Left renal cortex interstitium (tissue), 4 donors: Measurements from ENCODE around the gene FRMD1. TPM values are rescaled to one million over a fixed set of nuclear protein-coding genes. Genes with fewer than 3 reads are reported as not detected.

Source experiments
- DNase-seq, 4 donors: peaks; one replicate each; pipeline ENCODE4 v3.0.0-alpha.2; 2013; ENCODE audit warnings: low read depth in 4 of 4, low spot score in 2 of 4, missing footprints in 1 of 4
- polyA plus RNA-seq, 4 donors: library from polyadenylated mRNA; unstranded; fragments of 120-200 nt; gene quantifications; one replicate each; pipeline ENCODE4 v1.2.1, GENCODE V29; 2013; ENCODE audit not compliant: insufficient read length in 4 of 4

The FRMD1 gene
- polyA plus RNA-seq, 4 donors: 12.2 to 30.9 (median 20.0) TPM

- DNase-seq: no peak
These were observed 64.0 kb downstream of the FRMD1 start for GRCh38 chr6:168015009-168015408.

GRCh38 chr6:168014428-168014827 lies 64.6 kb downstream of the FRMD1 start:
- DNase-seq: no peak

- no peak for DNase-seq
These were observed 65.6 kb downstream of the FRMD1 start for GRCh38 chr6:168013250-168013915.

- DNase-seq: no peak
These were observed 66.4 kb downstream of the FRMD1 start for GRCh38 chr6:168012431-168013249.

GRCh38 chr6:168011291-168011690 lies 67.7 kb downstream of the FRMD1 start:
- DNase-seq: no peak

- DNase-seq: no peak
These were observed 69.7 kb downstream of the FRMD1 start for GRCh38 chr6:168009331-168009730.

GRCh38 chr6:168007592-168008338 lies 71.2 kb downstream of the FRMD1 start:
- DNase-seq: no peak

GRCh38 chr6:168005796-168006195 lies 73.2 kb downstream of the FRMD1 start:
- no peak for DNase-seq

GRCh38 chr6:168004945-168005344 lies 74.1 kb downstream of the FRMD1 start:
- no peak for DNase-seq

GRCh38 chr6:168004023-168004422 lies 75.0 kb downstream of the FRMD1 start:
- DNase-seq: no peak

Other genes with a start within 250 kb of the FRMD1 start
- under 1 TPM; 0.34 to 0.96 (median 0.57) TPM for gene KIF25, start 81.5 kb downstream of the FRMD1 start, polyA plus RNA-seq
- gene DACT2, start 240.6 kb upstream of the FRMD1 start, polyA plus RNA-seq: 10 to 100 TPM; 15.9 to 24.7 (median 22.9) TPM